NCI-H2227 treated with DMSO at 0.1 percent for 48 hours (cell line): Measurements from ENCODE around the gene LPO.

Experiments used
- DNase-seq: peaks from one replicate; lab custom pipeline; 2025; lab: John Stamatoyannopoulos, UW

LPO gene

GRCh38 chr17:58262149-58262548 is 23.8 kb downstream of the LPO start:
- no peak for DNase-seq

GRCh38 chr17:58263773-58264172 is 25.4 kb downstream of the LPO start:
- DNase-seq, result no peak

- no peak for DNase-seq
Measured at GRCh38 chr17:58264407-58265103, 26.2 kb downstream of the LPO start.

- no peak for DNase-seq
Measured at GRCh38 chr17:58265271-58265670, 26.9 kb downstream of the LPO start.

- DNase-seq, result no peak
Measured at GRCh38 chr17:58265902-58266875, 27.8 kb downstream of the LPO start.

- no peak for DNase-seq
Measured at GRCh38 chr17:58267347-58268324, 29.3 kb downstream of the LPO start.

GRCh38 chr17:58268326-58268725 is 29.9 kb downstream of the LPO start:
- DNase-seq, result no peak

- no peak for DNase-seq
Measured at GRCh38 chr17:58268774-58269556, 30.6 kb downstream of the LPO start.

GRCh38 chr17:58269557-58270291 is 31.3 kb downstream of the LPO start:
- no peak for DNase-seq

GRCh38 chr17:58270476-58271215 is 32.3 kb downstream of the LPO start:
- DNase-seq, result no peak

- no peak for DNase-seq
Measured at GRCh38 chr17:58271216-58271931, 33.0 kb downstream of the LPO start.

GRCh38 chr17:58272367-58273280 is 34.2 kb downstream of the LPO start:
- DNase-seq, result no peak

- no peak for DNase-seq
Measured at GRCh38 chr17:58273453-58274104, 35.2 kb downstream of the LPO start.

GRCh38 chr17:58275417-58275816 is 37.0 kb downstream of the LPO start:
- no peak for DNase-seq

GRCh38 chr17:58276423-58276822 is 38.0 kb downstream of the LPO start:
- DNase-seq, result no peak

- no peak for DNase-seq
Measured at GRCh38 chr17:58277107-58277801, 38.9 kb downstream of the LPO start.
